SK-N-SH (cell line): ENCODE data around the gene VTN.
"Not testable (repeated sequence)": the region's sequence is repeated elsewhere in the genome, so short reads cannot be mapped to it uniquely, and the experiment has no call there.

Experiments
- CTCF ChIP-seq: fragments of 200-600 bp; sonication (generic); IDR thresholded peaks from 2 replicates; pipeline ENCODE4 v1.6.1; 2017; ENCODE audit warnings: antibody characterized with exemption, mild to moderate bottlenecking, moderate library complexity
- EZH2phosphoT487 ChIP-seq: fragments of 200-600 bp; sonication (generic); IDR thresholded peaks from 2 replicates; pipeline ENCODE4 v1.6.1; 2017; ENCODE audit warnings: low read depth, mixed run types, mild to moderate bottlenecking, antibody characterized with exemption, moderate library complexity, borderline replicate concordance
- FOSL2 ChIP-seq: IDR thresholded peaks from 2 replicates; pipeline ENCODE4 v1.4.0; 2012; ENCODE audit warnings: low read depth, mild to moderate bottlenecking, moderate library complexity, borderline replicate concordance
- MAX ChIP-seq: IDR thresholded peaks from 2 replicates; pipeline ENCODE4 v1.4.0; 2012; ENCODE audit warnings: low read depth
- POLR2AphosphoS5 ChIP-seq: IDR thresholded peaks from 2 replicates; pipeline ENCODE4 v1.6.1; 2012; ENCODE audit warnings: low read depth, low read length
- REST ChIP-seq: IDR thresholded peaks from 2 replicates; pipeline ENCODE4 v1.6.1; 2012; ENCODE audit warnings: mild to moderate bottlenecking, low read depth, low read length, moderate library complexity
- RFX5 ChIP-seq: IDR thresholded peaks from 2 replicates; pipeline ENCODE4 v1.6.1; 2012; ENCODE audit warnings: mild to moderate bottlenecking, improper control_type of control experiment, low read length

GRCh38 chr17:28338769-28339212 lies 31.3 kb downstream of the VTN start:
- TF ChIP-seq CTCF, EZH2phosphoT487, REST, RFX5, POLR2AphosphoS5, FOSL2, MAX: not testable (repeated sequence)
